Ovary (tissue), 9 donors: ENCODE measurements around the gene ITGAE. TPM values are rescaled to one million over a fixed set of nuclear protein-coding genes. Genes with fewer than 3 reads are reported as not detected.

Experiments used
- DNase-seq, 5 donors: peaks; one replicate each; pipeline ENCODE4 v3.0.0-alpha.2; 2019 to 2020
- H3K27ac ChIP-seq, 2 donors: fragments of 200-600 bp; one replicate each; pipeline versions ENCODE4 v1.5.1 to v1.8.0; 2019 to 2022
- H3K27me3 ChIP-seq: fragments of 200-600 bp; one replicate; pipeline ENCODE4 v1.8.0; 2022
- H3K36me3 ChIP-seq: fragments of 200-600 bp; sonication (generic); one replicate; pipeline ENCODE4 v1.5.1; 2019
- H3K4me1 ChIP-seq: one replicate; pipeline ENCODE4 v1.8.1; 2013; ENCODE audit warnings: mild to moderate bottlenecking, moderate library complexity; ENCODE audit not compliant: insufficient read depth
- H3K4me3 ChIP-seq: fragments of 200-600 bp; sonication (generic); one replicate; pipeline ENCODE4 v1.5.1; 2017
- H3K9me3 ChIP-seq, 2 donors: fragments of 200-600 bp in 1 of 2; sonication (generic) in 1 of 2; one replicate each; pipeline versions ENCODE4 v1.5.1 to v1.8.1; 2013 to 2019; ENCODE audit warnings: mild to moderate bottlenecking in 1 of 2, moderate library complexity in 1 of 2
- EP300 ChIP-seq: sonication (generic); formaldehyde crosslinking; IDR thresholded peaks from one replicate; pipeline ENCODE4 v1.6.1; 2017; ENCODE audit warnings: antibody characterized with exemption
- POLR2A ChIP-seq: fragments of 450-650 bp; IDR thresholded peaks from one replicate; pipeline ENCODE4 v1.6.1; 2017; ENCODE audit warnings: antibody characterized with exemption, mild to moderate bottlenecking, moderate library complexity
- WGBS, 3 donors: extraction: QIAGEN DNeasy Blood & Tissue Kit in 1 of 3; methylation state at CpG; one replicate each; pipeline versions ENCODE4 v1.1.5 to v1.1.7; 2013 to 2017; 5-methylcytosine and 5-hydroxymethylcytosine counted together
- intact Hi-C, 4 donors: fragments of 100-400 bp; cut with DNase I; formaldehyde crosslinking; loops; one replicate each; pipeline versions ENCODE4 v1.11.0 to v1.15.1; 2022 to 2023
- polyA plus RNA-seq, 2 donors: library from polyadenylated mRNA; stranded (reverse); fragments of 200-250 nt in 1 of 2; fragments of 350-450 nt in 1 of 2; fragmentation: Illumina TruSeq in 1 of 2; extraction: RNeasy Lipid Tissue Mini Kit (QIAGEN cat#74804) in 1 of 2; gene quantifications; one replicate each; pipeline ENCODE4 v1.2.3, GENCODE V29; 2013 to 2014
- total RNA-seq, 7 donors: library from RNA; depleted of rRNA in 2 of 7; stranded (reverse); fragments of >200 nt in 2 of 7; fragmentation: NEBNext Ultra II Directional in 3 of 7; extraction: Animal tissue kit (Norgen Biotek cat#: 25700) in 3 of 7; gene quantifications; one replicate each; pipeline versions ENCODE4 v1.1.0 to v1.2.4, GENCODE V29; 2016 to 2023
- TF ChIP-seq, protein P1 (sequence below), 3 donors: fragments of 450-650 bp in 2 of 3; fragments of 200-600 bp in 1 of 3; IDR thresholded peaks; one replicate each; pipeline versions ENCODE4 v1.5.1 to v1.8.0; 2016 to 2022; ENCODE audit warnings: antibody characterized with exemption in 3 of 3, mild to moderate bottlenecking in 1 of 3
- donor health status: DM: no; HTN: no; CAD: no; lungs with moderate emphysema.
- donor health status: DM: no; HTN: no; CAD: no.
- donor health status: Bipolar disorder and iron deficiency.
- donor health status: DM: yes; HTN: yes; CAD: no.
- donor health status: DM: no; HTN: no; CAD: no.
- donor health status: DM: yes; HTN: yes; CAD: no.

Gene ITGAE
- total and polyA plus RNA-seq, 9 donors: 13.3 to 27.0 (median 17.2) TPM

DNA sequence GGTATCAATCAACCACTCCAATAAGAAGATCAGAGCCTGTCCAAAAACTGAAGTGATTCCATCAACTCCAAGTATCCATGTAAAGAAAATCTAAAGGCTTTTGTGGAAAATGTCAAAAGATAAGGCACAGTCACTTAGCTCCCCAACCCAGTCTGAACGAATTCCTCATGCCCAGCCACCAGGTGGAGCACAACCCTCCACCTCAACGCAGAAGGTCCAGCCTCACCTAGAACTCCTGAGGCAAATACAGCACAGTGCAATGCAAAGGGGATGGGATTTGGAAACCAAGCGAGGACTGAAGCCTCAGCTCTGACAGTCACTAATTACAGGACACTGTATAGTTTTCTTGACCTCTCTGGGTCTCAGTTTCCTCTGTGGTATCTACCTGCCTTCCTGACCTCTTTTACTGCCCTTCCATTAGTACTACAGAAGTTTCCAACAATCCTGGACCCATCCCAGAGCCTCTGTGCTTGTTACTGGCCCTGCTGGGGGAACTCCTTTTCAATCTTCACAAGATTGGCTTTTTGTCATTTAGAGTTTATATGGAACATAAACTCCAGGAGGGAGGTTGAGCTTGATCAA is 43.0 kb upstream of the ITGAE start:
- H3K9me3 ChIP-seq: no peaks in the 10 kb centered on the region
- TF ChIP-seq POLR2A (no peak), EP300 (no peak)
- TF ChIP-seq, protein P1, sequence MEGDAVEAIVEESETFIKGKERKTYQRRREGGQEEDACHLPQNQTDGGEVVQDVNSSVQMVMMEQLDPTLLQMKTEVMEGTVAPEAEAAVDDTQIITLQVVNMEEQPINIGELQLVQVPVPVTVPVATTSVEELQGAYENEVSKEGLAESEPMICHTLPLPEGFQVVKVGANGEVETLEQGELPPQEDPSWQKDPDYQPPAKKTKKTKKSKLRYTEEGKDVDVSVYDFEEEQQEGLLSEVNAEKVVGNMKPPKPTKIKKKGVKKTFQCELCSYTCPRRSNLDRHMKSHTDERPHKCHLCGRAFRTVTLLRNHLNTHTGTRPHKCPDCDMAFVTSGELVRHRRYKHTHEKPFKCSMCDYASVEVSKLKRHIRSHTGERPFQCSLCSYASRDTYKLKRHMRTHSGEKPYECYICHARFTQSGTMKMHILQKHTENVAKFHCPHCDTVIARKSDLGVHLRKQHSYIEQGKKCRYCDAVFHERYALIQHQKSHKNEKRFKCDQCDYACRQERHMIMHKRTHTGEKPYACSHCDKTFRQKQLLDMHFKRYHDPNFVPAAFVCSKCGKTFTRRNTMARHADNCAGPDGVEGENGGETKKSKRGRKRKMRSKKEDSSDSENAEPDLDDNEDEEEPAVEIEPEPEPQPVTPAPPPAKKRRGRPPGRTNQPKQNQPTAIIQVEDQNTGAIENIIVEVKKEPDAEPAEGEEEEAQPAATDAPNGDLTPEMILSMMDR (IDR thresholded peaks at IDR 0.05): no peak
- no peak for DNase-seq
- no peak overlapping the region for H3K4me3 ChIP-seq
- WGBS, 3 donors: 50 to 57% (median 53%) methylated on average over 3 of the region's 3 CpGs
- H3K27ac ChIP-seq: no peak overlapping the region
- H3K36me3 ChIP-seq: no peaks in the 10 kb centered on the region
- no peaks in the 10 kb centered on the region for H3K4me1 ChIP-seq
- no peaks in the 10 kb centered on the region for H3K27me3 ChIP-seq
- intact Hi-C loops: loop anchor here in 1 of 4 donors (5.0 kb wide), 1 partner anchor 107 kb away; no protein-coding TSS in a partner anchor

DNA sequence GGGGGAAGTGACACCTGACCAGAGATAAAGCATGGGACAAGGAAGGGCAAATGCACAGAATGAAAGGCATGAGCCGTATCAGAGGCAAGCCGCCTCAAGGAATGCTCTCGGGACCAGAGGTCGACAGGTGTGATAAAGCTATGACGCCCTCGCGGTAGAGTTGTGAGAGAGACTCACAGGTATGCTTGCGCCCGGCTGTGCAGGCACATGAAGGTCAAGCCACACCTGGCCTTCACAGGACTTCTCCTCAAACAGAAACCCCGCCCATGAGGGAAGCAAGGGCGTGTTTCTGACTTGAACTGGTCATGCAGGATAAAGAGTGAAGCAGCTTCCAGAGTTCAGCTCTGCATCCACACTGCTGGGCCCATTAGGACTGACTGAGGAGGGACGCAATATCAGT is 37.2 kb upstream of the ITGAE start:
- Histone ChIP-seq H3K27me3 (no peaks in the 10 kb centered on the region), H3K9me3 (no peaks in the 10 kb centered on the region), H3K27ac (no peak overlapping the region), H3K36me3 (no peaks in the 10 kb centered on the region), H3K4me3 (no peak overlapping the region), H3K4me1 (no peaks in the 10 kb centered on the region)
- no peak for DNase-seq
- 82 to 86% (median 84%) methylated on average over 12 of the region's 12 CpGs for WGBS, 3 donors
- intact Hi-C loops: no loop called here
- no peak for TF ChIP-seq POLR2A
- no peak for TF ChIP-seq EP300
- TF ChIP-seq, protein P1 (IDR thresholded peaks at IDR 0.05): no peak

DNA sequence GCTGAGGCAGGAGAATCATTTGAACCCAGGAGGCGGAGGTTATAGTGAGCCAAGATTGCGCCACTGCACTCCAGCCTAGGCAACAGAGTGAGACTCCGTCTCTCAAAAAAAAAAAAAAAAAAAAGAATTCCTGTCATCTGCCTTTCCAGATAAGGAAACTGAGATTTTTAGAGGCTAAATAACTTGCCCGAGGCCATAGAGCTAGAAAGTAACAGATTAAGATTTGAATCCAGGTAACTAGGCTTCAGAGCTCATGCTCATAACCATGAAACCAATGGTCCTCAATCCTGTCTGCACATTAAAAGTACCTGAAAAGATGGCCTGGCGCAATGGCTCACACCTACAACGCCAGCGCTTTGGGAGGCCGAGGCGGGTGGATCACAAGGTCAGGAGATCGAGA is 35.6 kb upstream of the ITGAE start:
- no peak overlapping the region for H3K27ac ChIP-seq
- H3K36me3 ChIP-seq: no peaks in the 10 kb centered on the region
- H3K4me3 ChIP-seq: no peak overlapping the region
- intact Hi-C loops: no loop called here
- no peak for DNase-seq
- H3K4me1 ChIP-seq: no peaks in the 10 kb centered on the region
- TF ChIP-seq POLR2A: no peak
- TF ChIP-seq, protein P1 (IDR thresholded peaks at IDR 0.05): no peak
- no peak for TF ChIP-seq EP300
- 94 to 95% (median 94%) methylated on average over 10 of the region's 10 CpGs for whole genome bisulfite sequencing, 3 donors
- H3K27me3 ChIP-seq: no peaks in the 10 kb centered on the region
- H3K9me3 ChIP-seq: no peaks in the 10 kb centered on the region

DNA sequence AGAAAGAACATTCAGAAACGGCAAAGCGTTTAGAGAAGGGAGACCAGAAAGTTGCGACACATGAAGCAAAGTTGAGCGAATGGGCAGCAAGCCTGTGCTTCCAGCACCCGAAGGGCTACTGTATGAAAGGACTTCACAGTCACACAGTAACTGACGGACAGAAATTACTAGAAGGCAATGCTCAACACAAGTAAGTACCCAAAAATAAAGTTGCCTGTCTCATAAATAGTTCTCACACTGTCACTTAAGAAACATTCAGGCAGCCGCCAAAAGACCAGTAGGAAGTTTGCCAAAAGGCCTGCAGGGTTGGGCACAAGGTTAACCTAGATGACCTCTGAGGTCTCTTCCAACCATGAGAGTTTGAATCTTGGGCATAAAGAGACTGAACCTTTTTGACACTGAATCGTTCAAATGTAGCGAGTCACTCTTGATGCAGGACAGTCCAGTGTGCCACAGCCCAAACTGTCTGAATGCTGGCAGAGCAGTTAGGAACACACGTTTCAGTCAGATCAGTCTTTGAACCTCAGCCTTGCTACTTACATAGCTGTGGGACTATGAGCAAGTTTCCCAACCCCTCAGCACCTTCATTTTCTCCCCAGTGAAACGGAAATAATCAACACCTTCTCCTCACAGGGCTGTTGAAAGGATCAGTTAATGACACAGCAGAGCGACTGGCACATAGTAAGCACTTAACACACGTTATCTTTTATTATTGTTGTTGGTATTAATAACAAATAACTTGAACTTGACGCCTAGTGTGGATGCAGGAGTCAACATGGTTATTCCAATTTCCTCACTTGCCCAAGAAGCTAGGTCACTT is 34.6 kb upstream of the ITGAE start:
- TF ChIP-seq EP300 (no peak), POLR2A (no peak)
- TF ChIP-seq, protein P1 (IDR thresholded peaks at IDR 0.05): no peak
- Histone ChIP-seq H3K9me3 (no peaks in the 10 kb centered on the region), H3K36me3 (no peaks in the 10 kb centered on the region), H3K27ac (no peak overlapping the region), H3K27me3 (no peaks in the 10 kb centered on the region), H3K4me3 (no peak overlapping the region), H3K4me1 (no peaks in the 10 kb centered on the region)
- WGBS, 3 donors: 81 to 82% (median 82%) methylated on average over 14 of the region's 14 CpGs
- intact Hi-C loops: no loop called here
- DNase-seq: no peak
